Left lung (tissue), 10 donors: ENCODE measurements around the gene SLC16A7. TPM values are rescaled to one million over a fixed set of nuclear protein-coding genes. Genes with fewer than 3 reads are reported as not detected.

Experiments
- ATAC-seq: fragments of 200-7000 bp; cut with Tn5 transposase; one replicate; pipeline ENCODE4 v1.9.1; 2020; ENCODE audit warnings: moderate library complexity
- DNase-seq, 4 donors: peaks; one replicate each; pipeline ENCODE4 v3.0.0-alpha.2; 2013 to 2020
- H3K27ac ChIP-seq, 2 donors: fragments of 200-600 bp; sonication (generic) in 1 of 2; one replicate each; pipeline versions ENCODE4 v1.5.0 to v1.8.0; 2020 to 2021
- H3K27me3 ChIP-seq, 2 donors: fragments of 200-600 bp; sonication (generic) in 1 of 2; one replicate each; pipeline versions ENCODE4 v1.5.0 to v1.8.0; 2020 to 2021
- H3K36me3 ChIP-seq, 2 donors: fragments of 200-600 bp; sonication (generic) in 1 of 2; one replicate each; pipeline versions ENCODE4 v1.5.0 to v1.8.0; 2020 to 2021
- H3K4me1 ChIP-seq, 2 donors: fragments of 200-600 bp; one replicate each; pipeline ENCODE4 v1.8.0; 2021
- H3K4me3 ChIP-seq, 2 donors: fragments of 200-600 bp; sonication (generic) in 1 of 2; one replicate each; pipeline versions ENCODE4 v1.5.0 to v1.8.0; 2020 to 2021; ENCODE audit warnings: mild to moderate bottlenecking in 1 of 2
- H3K9me3 ChIP-seq, 2 donors: fragments of 200-600 bp; sonication (generic) in 1 of 2; one replicate each; pipeline versions ENCODE4 v1.5.0 to v1.8.0; 2020 to 2021
- intact Hi-C, 2 donors: fragments of 100-400 bp; cut with DNase I; formaldehyde crosslinking; loops; one replicate each; pipeline versions ENCODE4 v1.11.2 to v1.14.2; 2022
- polyA plus RNA-seq, 6 donors: library from polyadenylated mRNA; unstranded; fragments of 120-200 nt; gene quantifications; one replicate each; pipeline ENCODE4 v1.2.1, GENCODE V29; 2013; ENCODE audit not compliant: insufficient read length in 6 of 6
- total RNA-seq, 2 donors: library from RNA; stranded (reverse); fragmentation: NEBNext Ultra II Directional; extraction: Animal tissue kit (Norgen Biotek cat#: 25700); gene quantifications; one replicate each; pipeline ENCODE4 v1.2.1, GENCODE V29; 2021
- TF ChIP-seq, protein P1 (sequence below), 2 donors: fragments of 200-600 bp; sonication (generic) in 1 of 2; IDR thresholded peaks; one replicate each; pipeline versions ENCODE4 v1.5.0 to v1.8.0; 2021; ENCODE audit warnings: antibody characterized with exemption in 2 of 2
- donor health status: DM: no; HTN: yes; CAD: no.
- donor health status: DM: no; HTN: no; CAD: no.

Gene SLC16A7
- total and polyA plus RNA-seq, 8 donors, result 2.5 to 33.9 (median 2.8) TPM

- intact Hi-C loops, result no loop called here
- Histone ChIP-seq H3K4me3 (no peak overlapping the region), H3K27ac (no peak overlapping the region), H3K36me3 (no peaks in the 10 kb centered on the region), H3K4me1 (no peaks in the 10 kb centered on the region), H3K9me3 (no peaks in the 10 kb centered on the region), H3K27me3 (no peaks in the 10 kb centered on the region)
- TF ChIP-seq, protein P1, sequence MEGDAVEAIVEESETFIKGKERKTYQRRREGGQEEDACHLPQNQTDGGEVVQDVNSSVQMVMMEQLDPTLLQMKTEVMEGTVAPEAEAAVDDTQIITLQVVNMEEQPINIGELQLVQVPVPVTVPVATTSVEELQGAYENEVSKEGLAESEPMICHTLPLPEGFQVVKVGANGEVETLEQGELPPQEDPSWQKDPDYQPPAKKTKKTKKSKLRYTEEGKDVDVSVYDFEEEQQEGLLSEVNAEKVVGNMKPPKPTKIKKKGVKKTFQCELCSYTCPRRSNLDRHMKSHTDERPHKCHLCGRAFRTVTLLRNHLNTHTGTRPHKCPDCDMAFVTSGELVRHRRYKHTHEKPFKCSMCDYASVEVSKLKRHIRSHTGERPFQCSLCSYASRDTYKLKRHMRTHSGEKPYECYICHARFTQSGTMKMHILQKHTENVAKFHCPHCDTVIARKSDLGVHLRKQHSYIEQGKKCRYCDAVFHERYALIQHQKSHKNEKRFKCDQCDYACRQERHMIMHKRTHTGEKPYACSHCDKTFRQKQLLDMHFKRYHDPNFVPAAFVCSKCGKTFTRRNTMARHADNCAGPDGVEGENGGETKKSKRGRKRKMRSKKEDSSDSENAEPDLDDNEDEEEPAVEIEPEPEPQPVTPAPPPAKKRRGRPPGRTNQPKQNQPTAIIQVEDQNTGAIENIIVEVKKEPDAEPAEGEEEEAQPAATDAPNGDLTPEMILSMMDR (IDR thresholded peaks at IDR 0.05), result no peak
- no peak for DNase-seq
- peak; percentile 14 for ATAC-seq
These were observed 237.6 kb downstream of the SLC16A7 start for GRCh38 chr12:59833408-59833807.

- no peaks in the 10 kb centered on the region for H3K36me3 ChIP-seq
- H3K27ac ChIP-seq, result no peak overlapping the region
- intact Hi-C loops, result no loop called here
- no peaks in the 10 kb centered on the region for H3K4me1 ChIP-seq
- no peaks in the 10 kb centered on the region for H3K27me3 ChIP-seq
- peak; percentile 55 for ATAC-seq
- peak in 1 of 4 donors; percentile 5 for DNase-seq
- H3K4me3 ChIP-seq, result no peak overlapping the region
- no peaks in the 10 kb centered on the region for H3K9me3 ChIP-seq
- TF ChIP-seq, protein P1 (IDR thresholded peaks at IDR 0.05), result peak; percentile 47 to 49
These were observed 239.0 kb downstream of the SLC16A7 start for GRCh38 chr12:59834659-59835474.
